Uterus (tissue), 4 donors: Measurements from ENCODE around the gene ZDHHC9. TPM values are rescaled to one million over a fixed set of nuclear protein-coding genes. Genes with fewer than 3 reads are reported as not detected.

ENCODE experiments used
- DNase-seq, 2 donors: peaks; one replicate each; pipeline ENCODE4 v3.0.0-alpha.2; 2019 to 2020
- H3K27ac ChIP-seq, 2 donors: fragments of 200-600 bp; sonication (generic); 1 replicate in 1 of 2; 2 replicates in 1 of 2; pipeline ENCODE4 v1.5.1; 2016 to 2018
- H3K27me3 ChIP-seq, 2 donors: fragments of 200-600 bp; sonication (generic); one replicate each; pipeline ENCODE4 v1.5.1; 2018 to 2019; ENCODE audit warnings: control low read depth in 1 of 2
- H3K36me3 ChIP-seq, 2 donors: fragments of 200-600 bp; sonication (generic); one replicate each; pipeline ENCODE4 v1.5.1; 2019; ENCODE audit warnings: control low read depth in 1 of 2
- H3K4me1 ChIP-seq, 2 donors: fragments of 200-600 bp; sonication (generic); one replicate each; pipeline ENCODE4 v1.5.1; 2018 to 2019; ENCODE audit warnings: control low read depth in 1 of 2
- H3K4me3 ChIP-seq, 2 donors: fragments of 200-600 bp; sonication (generic); 1 replicate in 1 of 2; 2 replicates in 1 of 2; pipeline ENCODE4 v1.5.1; 2018 to 2019; ENCODE audit warnings: mild to moderate bottlenecking in 1 of 2
- H3K9me3 ChIP-seq, 2 donors: fragments of 200-600 bp; sonication (generic); one replicate each; pipeline ENCODE4 v1.5.1; 2019; ENCODE audit warnings: control low read depth in 1 of 2
- POLR2A ChIP-seq, 2 donors: fragments of 450-650 bp; IDR thresholded peaks; one replicate each; pipeline ENCODE4 v1.6.1; 2016; ENCODE audit warnings: antibody characterized with exemption in 2 of 2, mild to moderate bottlenecking in 1 of 2, moderate library complexity in 1 of 2
- intact Hi-C: fragments of 100-400 bp; cut with DNase I; formaldehyde crosslinking; loops from one replicate; pipeline ENCODE4 v1.15.1; 2023; ENCODE audit warnings: low total_unique reads
- total RNA-seq, 4 donors: library from RNA; depleted of rRNA in 3 of 4; stranded (reverse); fragments of >200 nt in 3 of 4; gene quantifications; one replicate each; pipeline versions ENCODE4 v1.1.0 to v1.2.4, GENCODE V29; 2014 to 2023
- TF ChIP-seq, protein P1 (sequence below), 4 experiments: fragments of 200-600 bp in 2 of 4; fragments of 450-650 bp in 2 of 4; sonication (generic) in 2 of 4; IDR thresholded peaks; one replicate each; pipeline ENCODE4 v1.5.1; 2016 to 2019; ENCODE audit warnings: antibody characterized with exemption in 4 of 4, mild to moderate bottlenecking in 2 of 4, moderate library complexity in 1 of 4
- donor health status: DM: yes; HTN: yes; CAD: no.

The ZDHHC9 gene
- total RNA-seq, 4 donors from 2014 or later = 9.1 to 18.1 (median 14.7) TPM

DNA sequence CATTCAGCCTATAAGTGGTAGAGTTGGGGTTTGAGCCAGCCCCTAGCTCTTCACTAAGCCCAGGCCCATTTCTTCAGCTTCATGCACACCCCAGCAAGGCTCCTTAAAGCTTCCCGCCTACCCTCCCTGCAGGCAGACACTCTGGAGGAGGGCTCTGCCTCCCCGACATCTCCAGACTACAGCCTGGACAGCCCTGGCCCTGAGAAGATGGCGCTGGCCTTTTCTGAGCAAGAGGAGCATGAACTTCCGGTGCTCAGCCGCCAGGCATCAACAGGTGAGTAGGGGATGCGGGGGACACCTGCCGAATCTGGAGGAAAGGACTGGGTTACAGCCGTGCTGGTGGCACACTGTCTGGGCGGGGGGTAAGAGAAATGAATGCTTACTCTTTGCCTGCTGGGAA lies 52.9 kb downstream of the ZDHHC9 start:
- no peaks in the 10 kb centered on the region for H3K36me3 ChIP-seq
- TF ChIP-seq, protein P1, sequence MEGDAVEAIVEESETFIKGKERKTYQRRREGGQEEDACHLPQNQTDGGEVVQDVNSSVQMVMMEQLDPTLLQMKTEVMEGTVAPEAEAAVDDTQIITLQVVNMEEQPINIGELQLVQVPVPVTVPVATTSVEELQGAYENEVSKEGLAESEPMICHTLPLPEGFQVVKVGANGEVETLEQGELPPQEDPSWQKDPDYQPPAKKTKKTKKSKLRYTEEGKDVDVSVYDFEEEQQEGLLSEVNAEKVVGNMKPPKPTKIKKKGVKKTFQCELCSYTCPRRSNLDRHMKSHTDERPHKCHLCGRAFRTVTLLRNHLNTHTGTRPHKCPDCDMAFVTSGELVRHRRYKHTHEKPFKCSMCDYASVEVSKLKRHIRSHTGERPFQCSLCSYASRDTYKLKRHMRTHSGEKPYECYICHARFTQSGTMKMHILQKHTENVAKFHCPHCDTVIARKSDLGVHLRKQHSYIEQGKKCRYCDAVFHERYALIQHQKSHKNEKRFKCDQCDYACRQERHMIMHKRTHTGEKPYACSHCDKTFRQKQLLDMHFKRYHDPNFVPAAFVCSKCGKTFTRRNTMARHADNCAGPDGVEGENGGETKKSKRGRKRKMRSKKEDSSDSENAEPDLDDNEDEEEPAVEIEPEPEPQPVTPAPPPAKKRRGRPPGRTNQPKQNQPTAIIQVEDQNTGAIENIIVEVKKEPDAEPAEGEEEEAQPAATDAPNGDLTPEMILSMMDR (IDR thresholded peaks at IDR 0.05) = no peak
- TF ChIP-seq POLR2A (IDR thresholded peaks at IDR 0.05) = no peak
- H3K4me1 ChIP-seq = no peaks in the 10 kb centered on the region
- no peaks in the 10 kb centered on the region for H3K27me3 ChIP-seq
- DNase-seq = no peak
- H3K9me3 ChIP-seq = no peaks in the 10 kb centered on the region
- intact Hi-C loops = no loop called here
- H3K27ac ChIP-seq = no peak overlapping the region
- no peak overlapping the region for H3K4me3 ChIP-seq

DNA sequence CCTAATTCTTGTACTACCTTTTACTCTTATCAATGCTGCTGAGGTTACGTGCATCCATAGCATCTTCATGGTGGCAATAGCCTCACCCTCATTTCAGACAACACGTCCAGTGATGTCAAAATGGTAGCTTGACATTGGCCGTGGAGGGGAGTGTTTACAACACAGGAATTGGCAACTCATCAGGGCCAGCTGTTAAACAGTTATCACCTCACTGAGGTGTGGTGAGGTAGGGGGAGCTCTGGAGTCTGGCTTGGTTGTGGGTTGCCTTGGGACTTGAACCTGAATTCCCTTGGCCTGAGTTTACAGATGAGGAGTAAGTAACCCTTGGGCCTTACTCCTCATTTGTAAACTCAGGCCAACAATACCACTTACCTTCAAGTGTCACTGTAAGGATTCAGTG lies 53.5 kb downstream of the ZDHHC9 start:
- Histone ChIP-seq H3K4me1 (no peaks in the 10 kb centered on the region), H3K9me3 (no peaks in the 10 kb centered on the region), H3K4me3 (no peak overlapping the region), H3K27ac (no peak overlapping the region), H3K27me3 (no peaks in the 10 kb centered on the region), H3K36me3 (no peaks in the 10 kb centered on the region)
- TF ChIP-seq, protein P1 (IDR thresholded peaks at IDR 0.05) = no peak
- no peak for TF ChIP-seq POLR2A (IDR thresholded peaks at IDR 0.05)
- intact Hi-C loops = no loop called here
- DNase-seq = no peak

DNA sequence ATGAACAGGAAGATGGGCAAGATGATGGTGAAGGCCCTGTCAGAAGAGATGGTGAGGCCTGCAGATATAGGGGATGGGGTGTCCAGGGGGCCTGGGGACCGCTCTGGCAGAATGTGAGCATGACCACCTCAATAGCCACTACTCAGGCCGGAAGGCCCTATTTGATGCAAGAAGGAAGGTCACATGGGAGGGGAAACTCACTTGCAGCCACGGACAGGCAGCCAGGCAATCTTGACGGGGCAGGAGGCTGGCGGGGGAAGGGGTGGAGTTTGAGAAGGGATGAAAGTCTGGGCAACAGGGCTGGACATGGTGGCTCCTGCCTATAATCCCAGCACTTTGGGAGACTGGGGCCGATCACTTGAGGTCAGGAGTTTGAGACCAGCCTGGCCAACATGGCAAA lies 55.2 kb downstream of the ZDHHC9 start:
- Histone ChIP-seq H3K36me3 (no peaks in the 10 kb centered on the region), H3K9me3 (no peaks in the 10 kb centered on the region), H3K4me1 (no peaks in the 10 kb centered on the region), H3K27me3 (no peaks in the 10 kb centered on the region), H3K4me3 (no peak overlapping the region), H3K27ac (no peak overlapping the region)
- intact Hi-C loops = no loop called here
- no peak for TF ChIP-seq POLR2A (IDR thresholded peaks at IDR 0.05)
- TF ChIP-seq, protein P1 (IDR thresholded peaks at IDR 0.05) = no peak
- DNase-seq = no peak

DNA sequence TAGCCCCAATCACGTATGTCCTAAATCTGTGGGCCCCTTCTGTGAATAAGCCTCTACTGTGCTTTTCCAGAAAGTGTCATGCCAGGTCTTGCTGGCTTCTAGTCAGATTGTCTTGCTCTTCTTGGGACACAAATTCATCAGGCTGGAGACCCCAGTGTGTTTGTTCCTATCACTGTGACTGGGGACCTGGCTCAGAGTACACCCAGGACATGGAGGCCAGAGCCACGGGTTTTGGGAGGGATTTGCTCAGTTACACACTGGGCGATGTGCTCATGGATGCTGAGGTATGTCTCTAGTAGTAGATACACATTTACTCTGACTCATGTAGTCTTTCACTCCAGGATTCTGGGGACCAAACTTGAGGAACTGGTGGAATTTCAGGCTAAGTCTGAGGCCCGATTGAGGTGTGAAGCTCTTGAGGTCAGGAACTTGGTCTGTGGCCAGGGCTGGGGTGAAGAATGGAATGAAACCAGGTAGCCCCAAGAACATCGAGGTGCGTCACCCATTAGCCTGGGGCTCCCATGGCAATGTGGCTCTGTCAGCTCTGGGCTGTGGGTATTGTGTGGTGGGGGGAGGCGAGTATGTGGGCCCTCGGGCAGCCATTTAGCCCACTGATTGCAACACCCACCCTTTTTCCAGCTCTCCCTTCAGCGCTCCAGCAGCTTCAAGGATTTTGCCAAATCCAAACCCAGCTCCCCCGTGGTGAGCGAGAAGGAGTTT lies 56.2 kb downstream of the ZDHHC9 start:
- Histone ChIP-seq H3K9me3 (no peaks in the 10 kb centered on the region), H3K36me3 (no peaks in the 10 kb centered on the region), H3K27me3 (no peaks in the 10 kb centered on the region), H3K4me3 (no peak overlapping the region), H3K4me1 (no peaks in the 10 kb centered on the region), H3K27ac (no peak overlapping the region)
- TF ChIP-seq, protein P1 (IDR thresholded peaks at IDR 0.05) = no peak
- no peak for TF ChIP-seq POLR2A (IDR thresholded peaks at IDR 0.05)
- no peak for DNase-seq
- intact Hi-C loops = no loop called here

DNA sequence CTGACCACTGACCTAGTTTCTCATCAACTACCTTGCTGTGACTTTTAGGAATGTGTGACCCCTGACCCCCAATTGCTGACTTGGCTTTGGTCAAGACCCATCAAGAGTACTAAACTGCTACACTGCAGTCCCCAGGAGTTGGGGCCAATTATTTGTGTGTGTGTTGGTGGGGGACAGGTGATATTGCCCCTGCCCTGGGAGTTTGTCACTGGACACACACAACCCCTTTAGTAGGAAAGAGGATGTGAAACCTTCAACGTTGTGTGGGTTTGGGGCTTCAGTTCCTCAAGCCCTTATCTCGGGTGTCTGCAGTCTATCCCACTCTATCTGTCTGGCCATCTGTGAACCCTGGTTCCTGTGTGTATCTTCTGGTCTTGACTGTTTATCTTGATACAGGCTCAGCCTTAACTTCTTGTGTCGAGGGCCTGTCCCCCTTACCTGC lies 57.5 kb downstream of the ZDHHC9 start:
- Histone ChIP-seq H3K27me3 (no peaks in the 10 kb centered on the region), H3K4me1 (no peaks in the 10 kb centered on the region), H3K4me3 (no peak overlapping the region), H3K36me3 (no peaks in the 10 kb centered on the region), H3K9me3 (no peaks in the 10 kb centered on the region), H3K27ac (no peak overlapping the region)
- intact Hi-C loops = no loop called here
- no peak for TF ChIP-seq POLR2A (IDR thresholded peaks at IDR 0.05)
- TF ChIP-seq, protein P1 (IDR thresholded peaks at IDR 0.05) = no peak
- no peak for DNase-seq
